HL-60/S4 treated with phorbol 12-myristate 13-acetate at 8.2 ng/mL for 4 days and 3 days (cell line): ENCODE data around the gene KIF26B.

ENCODE experiments used
- in situ Hi-C: fragments of 300-500 bp; cut with MboI; formaldehyde crosslinking; loops from 2 replicates; pipeline ENCODE4 v1.15.0; 2022; ENCODE audit warnings: low sequenced_read_pairs

Gene KIF26B

DNA sequence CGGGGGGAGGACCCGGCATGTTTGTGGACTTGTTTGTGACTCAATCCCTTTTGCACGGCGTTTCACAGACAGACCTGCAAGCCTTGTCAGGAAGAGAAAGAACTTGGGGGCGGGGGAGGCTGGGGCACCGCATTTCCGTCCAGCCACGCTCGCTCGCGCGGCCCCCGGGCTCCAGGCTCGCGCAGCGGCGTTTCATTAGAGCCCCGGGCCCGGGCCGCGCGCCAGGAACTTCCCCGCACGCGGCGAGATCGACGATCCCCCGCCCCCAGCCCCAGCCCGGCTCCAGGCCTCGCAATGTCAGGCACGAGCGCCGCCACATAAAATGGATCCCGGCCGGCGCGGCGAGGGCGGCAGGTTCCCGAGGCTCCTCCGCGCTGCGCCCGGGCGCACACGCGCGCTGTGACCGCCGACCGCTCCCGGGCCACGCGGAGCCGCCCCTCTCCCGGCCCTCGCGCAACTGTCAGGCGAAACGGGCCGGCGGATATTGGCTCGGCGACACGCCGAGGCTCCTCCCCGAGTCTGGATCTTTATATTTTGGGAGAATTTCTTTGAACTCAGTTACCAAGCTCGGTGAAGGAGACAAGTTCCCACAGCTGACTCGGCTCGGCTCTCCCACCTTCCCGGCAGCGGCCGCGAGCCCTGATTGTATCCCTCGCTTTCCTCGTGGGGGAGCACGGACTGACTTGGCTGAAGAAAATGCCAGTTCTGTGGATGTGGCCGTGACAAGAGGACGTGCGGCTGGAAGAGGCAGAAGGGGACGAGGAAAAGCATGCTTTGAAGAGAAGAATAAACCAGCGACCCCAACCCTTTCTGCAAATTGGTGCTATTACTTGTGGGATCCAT lies at the start of gene KIF26B:
TSS of gene KIF26B (plus strand) at position 557 of the 843 bp plus-strand sequence. CDS start 440 bp downstream, outside the sequence.
- in situ Hi-C loops: loop anchor here (10.0 kb wide), 1 partner anchor 850 kb away; no protein-coding TSS in a partner anchor

- in situ Hi-C loops: no loop called here
Measured at GRCh38 chr1:245105042-245105441, 49.7 kb upstream of the KIF26B start.

DNA sequence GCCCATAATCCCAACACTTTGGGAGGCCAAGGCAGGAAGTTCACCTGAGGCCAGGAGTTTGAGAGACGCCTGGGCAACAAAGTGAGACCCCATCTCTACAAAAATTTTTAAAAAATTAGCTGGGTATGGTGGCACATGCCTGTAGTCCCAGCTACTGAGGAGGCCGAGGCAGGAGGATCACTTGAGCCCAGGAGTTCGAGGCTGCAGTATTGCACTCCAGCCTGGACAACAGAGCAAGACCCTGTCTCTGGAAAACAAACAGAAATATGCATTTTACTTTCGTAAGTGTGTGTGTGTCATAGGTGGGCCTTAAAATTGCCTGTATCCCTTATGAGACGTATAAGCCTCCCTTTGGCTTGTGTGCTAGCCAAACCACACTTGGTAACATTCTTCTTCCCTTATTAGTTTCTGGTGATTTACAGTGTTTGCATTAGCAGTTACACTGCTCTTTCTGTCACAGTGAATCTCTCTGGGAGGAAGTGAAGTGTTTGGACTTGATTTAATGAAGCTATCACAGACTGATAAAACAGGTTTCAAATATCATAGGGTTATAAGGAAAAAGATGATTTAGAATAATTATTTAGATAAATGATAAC lies 48.9 kb upstream of the KIF26B start:
- in situ Hi-C loops: no loop called here

- in situ Hi-C loops: no loop called here
Measured at GRCh38 chr1:245107776-245108114, 47.0 kb upstream of the KIF26B start.

GRCh38 chr1:245108246-245108645 lies 46.5 kb upstream of the KIF26B start:
- in situ Hi-C loops: no loop called here

DNA sequence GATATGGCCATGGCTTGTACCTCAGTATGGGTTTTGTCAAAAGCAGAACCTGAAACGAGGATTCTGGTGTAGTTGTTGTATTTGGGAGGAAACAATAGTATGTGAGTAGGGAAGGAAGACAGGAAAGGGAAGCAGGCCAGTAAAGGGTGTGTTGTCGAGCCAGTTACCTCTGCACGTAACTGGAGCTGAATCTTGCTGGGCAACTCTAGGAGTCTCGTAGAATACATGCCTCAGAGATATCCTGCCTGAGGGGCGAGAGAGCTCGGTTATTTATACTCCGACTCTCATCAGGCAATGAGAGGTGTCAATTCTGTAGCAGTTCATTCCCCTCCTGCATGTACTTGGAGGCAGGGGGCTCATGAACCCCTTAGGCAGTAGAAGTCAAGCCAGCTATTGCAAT lies 45.9 kb upstream of the KIF26B start:
- in situ Hi-C loops: no loop called here

- in situ Hi-C loops: no loop called here
Measured at GRCh38 chr1:245110406-245110805, 44.4 kb upstream of the KIF26B start.

DNA sequence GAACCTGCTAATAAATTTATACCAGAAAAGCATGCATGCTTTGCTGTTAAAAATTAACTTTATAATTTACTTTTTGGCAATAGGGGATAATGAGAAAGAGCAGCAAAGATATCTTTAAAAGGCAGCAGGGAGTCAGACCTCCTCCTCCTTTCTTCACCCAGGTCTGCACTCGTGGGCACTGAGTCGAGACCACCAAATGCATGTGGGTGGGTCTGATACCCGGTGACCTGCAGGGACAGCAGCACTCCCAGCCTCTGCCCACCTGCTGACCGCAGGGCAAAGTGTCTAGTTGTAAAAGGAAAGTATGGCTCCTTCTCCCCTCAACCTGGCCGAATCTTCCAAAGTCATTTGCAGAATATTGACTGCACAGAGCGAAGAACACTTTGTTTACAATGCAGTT lies 43.7 kb upstream of the KIF26B start:
- in situ Hi-C loops: no loop called here

DNA sequence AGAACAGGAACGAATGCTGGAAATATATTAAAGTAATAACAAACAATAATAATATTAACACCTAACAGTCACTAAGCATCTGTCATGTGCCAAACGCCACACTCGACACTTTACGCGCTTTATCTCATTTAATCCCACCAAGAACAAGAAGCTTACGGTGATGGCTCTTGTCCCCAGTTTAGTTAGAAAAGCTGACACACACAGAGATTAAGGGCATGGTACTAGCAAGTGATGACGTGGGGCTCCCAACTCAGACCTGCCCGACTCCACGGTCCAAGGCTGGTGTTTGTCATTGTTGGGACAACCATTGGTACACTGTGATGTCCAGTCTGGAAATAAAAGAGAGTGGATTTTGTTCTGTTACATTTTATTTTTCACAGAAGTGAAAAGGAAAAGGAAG lies 41.1 kb upstream of the KIF26B start:
- in situ Hi-C loops: no loop called here

DNA sequence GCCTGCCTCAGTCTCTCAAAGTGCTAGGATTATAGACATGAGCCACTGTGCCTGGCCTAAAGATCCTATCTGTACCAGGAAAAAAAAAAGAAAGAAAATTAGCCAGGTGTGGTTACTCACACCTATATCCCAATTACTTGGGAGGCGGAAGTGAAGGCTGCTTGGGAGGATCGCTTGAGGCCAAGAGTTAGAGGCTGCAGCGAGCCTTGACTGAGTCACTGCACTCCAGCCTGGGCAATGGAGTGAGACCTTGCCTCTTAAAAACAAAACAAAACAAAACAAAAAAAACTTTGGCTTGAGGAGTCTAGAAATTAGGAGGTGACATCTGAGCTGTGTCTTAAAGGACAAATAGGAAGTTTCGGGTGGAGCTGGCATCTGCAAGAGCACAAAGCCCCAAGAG lies 38.7 kb upstream of the KIF26B start:
- in situ Hi-C loops: no loop called here

DNA sequence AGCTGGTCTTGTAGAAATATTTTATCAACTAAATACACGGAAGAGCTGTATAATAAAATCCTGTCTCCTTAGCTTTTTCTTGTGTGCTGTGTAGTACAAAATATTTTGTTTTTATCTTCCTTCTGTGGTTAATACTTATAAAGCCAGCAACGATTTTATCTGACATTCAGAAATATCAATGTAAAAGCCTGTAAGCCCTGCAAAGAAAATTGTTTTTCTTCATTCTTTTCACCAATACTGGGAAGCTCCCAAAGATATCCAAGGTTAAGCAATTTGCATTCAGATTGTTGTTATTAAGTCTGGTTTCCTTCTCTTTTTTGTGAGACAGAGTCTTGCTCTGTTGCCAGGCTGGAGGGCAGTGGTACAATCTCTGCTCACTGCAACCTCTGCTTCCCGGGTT lies 38.0 kb upstream of the KIF26B start:
- in situ Hi-C loops: no loop called here

- in situ Hi-C loops: no loop called here
Measured at GRCh38 chr1:245118066-245118465, 36.7 kb upstream of the KIF26B start.

- in situ Hi-C loops: no loop called here
Measured at GRCh38 chr1:245118806-245119205, 36.0 kb upstream of the KIF26B start.

DNA sequence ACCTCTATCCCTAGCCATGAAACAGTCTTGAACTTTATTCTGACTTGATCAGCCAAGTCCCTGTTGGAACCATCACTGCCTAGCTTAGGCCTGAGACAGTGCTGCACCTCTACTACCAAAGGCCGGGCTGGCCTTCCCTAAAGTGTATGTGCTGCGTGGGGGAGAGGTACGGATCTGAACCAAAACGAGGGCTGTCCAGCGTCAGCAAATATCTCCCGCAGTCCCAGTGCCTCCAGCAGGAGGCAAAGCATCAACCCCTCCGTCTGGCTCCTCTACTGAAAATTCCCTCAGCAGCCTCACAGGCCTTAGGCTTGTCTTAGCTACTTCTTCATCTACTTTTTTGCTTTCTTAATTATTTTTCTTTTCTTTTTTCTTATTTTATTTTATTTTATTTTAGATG lies 33.3 kb upstream of the KIF26B start:
- in situ Hi-C loops: no loop called here

DNA sequence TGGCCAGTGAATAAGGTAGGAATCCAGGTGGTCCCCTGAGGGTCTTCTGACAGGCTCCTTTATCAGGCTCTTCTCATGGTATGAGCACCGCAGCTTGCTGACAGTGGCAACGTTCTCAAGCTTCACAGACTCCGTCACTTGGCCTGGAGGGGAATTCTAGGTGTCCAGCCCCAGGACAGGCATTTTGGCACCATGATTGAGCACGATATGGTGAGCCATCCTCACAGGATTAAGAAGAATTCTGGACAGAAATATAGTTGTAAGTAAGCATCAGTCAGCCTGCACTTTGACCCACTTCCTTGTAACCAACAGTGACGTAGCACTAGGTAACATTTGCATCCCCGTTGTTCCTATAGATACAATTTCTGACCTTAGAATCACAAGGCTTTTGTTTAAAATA lies 30.5 kb upstream of the KIF26B start:
- in situ Hi-C loops: no loop called here

GRCh38 chr1:245124644-245125043 lies 30.1 kb upstream of the KIF26B start:
- in situ Hi-C loops: loop anchor here (25.0 kb wide), 1 partner anchor 1338 kb away; no protein-coding TSS in a partner anchor

GRCh38 chr1:245126530-245126929 lies 28.3 kb upstream of the KIF26B start:
- in situ Hi-C loops: loop anchor here (25.0 kb wide), 1 partner anchor 1336 kb away; no protein-coding TSS in a partner anchor

DNA sequence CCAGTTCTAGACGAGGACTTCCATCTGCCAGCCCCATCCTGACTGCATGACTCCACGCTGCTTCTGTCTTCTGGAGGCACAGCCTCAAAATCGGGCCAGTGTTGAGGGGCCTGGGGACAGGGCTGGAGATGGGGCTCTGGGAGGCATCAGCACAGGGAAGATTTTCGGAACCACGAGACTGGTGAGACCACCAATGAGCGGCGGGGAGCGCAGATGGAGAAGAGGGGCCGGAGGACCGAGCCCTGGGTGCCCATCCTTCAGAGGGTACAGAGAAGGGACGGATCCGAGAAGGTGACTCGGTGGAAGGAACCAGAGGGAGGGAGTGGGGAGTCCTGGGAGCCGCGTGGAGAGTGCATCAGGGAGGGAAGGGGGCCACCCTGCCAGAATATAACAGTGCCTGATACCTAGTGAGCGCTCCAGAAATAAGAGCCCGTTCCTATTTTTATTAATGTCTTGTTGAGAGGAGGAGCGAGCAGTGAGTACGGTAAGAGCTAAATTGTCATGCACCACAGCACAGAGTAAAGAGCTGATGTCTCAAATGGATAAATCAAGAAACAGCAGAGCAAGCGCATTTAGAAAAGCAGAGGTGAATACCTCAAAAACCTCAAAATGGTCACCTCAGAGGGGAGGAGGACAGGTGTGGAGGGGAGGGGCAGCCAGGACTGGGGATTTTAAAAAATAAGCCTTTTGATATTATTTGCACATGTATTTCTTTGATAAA lies 26.2 kb upstream of the KIF26B start:
- in situ Hi-C loops: loop anchor here (25.0 kb wide), 1 partner anchor 1334 kb away; no protein-coding TSS in a partner anchor

GRCh38 chr1:245129319-245130240 lies 25.2 kb upstream of the KIF26B start:
- in situ Hi-C loops: loop anchor here (25.0 kb wide), 1 partner anchor 1333 kb away; no protein-coding TSS in a partner anchor

- in situ Hi-C loops: loop anchor here (25.0 kb wide), 1 partner anchor 1332 kb away; no protein-coding TSS in a partner anchor
Measured at GRCh38 chr1:245130281-245131025, 24.3 kb upstream of the KIF26B start.
